Panc1 (cell line): ENCODE data around the gene ACACA. TPM values are rescaled to one million over a fixed set of nuclear protein-coding genes. Genes with fewer than 3 reads are reported as not detected.

ENCODE experiments used
- ATAC-seq: fragments of 200-7000 bp; cut with Tn5 transposase; 2 replicates; pipeline ENCODE4 v1.9.1; 2020; ENCODE audit warnings: mild to moderate bottlenecking, moderate library complexity
- BruUV-seq: library from RNA; stranded (reverse); fragments of 400-500 nt; replicated peaks from 2 replicates; lab custom pipeline; 2021; lab: Mats Ljungman, UMichigan
- CTCF ChIA-PET: fragments of 300-600 bp; sonication (Branson Sonifier 250); formaldehyde crosslinking; loops from one replicate; lab custom pipeline; 2022; ENCODE audit warnings: antibody characterized with exemption; lab: Charles Lee
- POLR2A ChIA-PET: fragments of 300-600 bp; sonication (Branson Sonifier 250); formaldehyde crosslinking; loops from one replicate; lab custom pipeline; 2022; ENCODE audit warnings: antibody characterized with exemption; lab: Charles Lee
- DNase-seq: peaks from one replicate; pipeline ENCODE4 v3.0.0-alpha.2; 2010; ENCODE audit warnings: low read depth, low spot score
- H3K27ac ChIP-seq: 2 replicates; pipeline ENCODE4 v1.5.1; 2011; ENCODE audit warnings: mild to moderate bottlenecking, low read length, inconsistent platforms
- H3K27me3 ChIP-seq: fragments of 200-500 bp; sonication (Bioruptor generic); 2 replicates; pipeline ENCODE4 v1.6.0; 2014; ENCODE audit warnings: low read length, inconsistent platforms; ENCODE audit not compliant: control insufficient read depth, insufficient read depth
- H3K36me3 ChIP-seq: fragments of 200-500 bp; sonication (Bioruptor generic); 2 replicates; pipeline ENCODE4 v1.5.1; 2014; ENCODE audit warnings: inconsistent platforms, mild to moderate bottlenecking, low read length, moderate library complexity; ENCODE audit not compliant: control insufficient read depth, insufficient read depth
- H3K4me1 ChIP-seq: 2 replicates; pipeline ENCODE4 v1.5.1; 2011; ENCODE audit warnings: inconsistent platforms, mild to moderate bottlenecking, low read length, moderate library complexity; ENCODE audit not compliant: control insufficient read depth, insufficient read depth
- H3K4me3 ChIP-seq, 2 experiments: 2 replicates each; pipeline ENCODE4 v1.5.1; 2011 to 2012; ENCODE audit warnings: low read depth in 2 of 2, low read length in 2 of 2, mild to moderate bottlenecking in 2 of 2, inconsistent platforms in 1 of 2, moderate library complexity in 1 of 2
- H3K9me3 ChIP-seq: fragments of 200-500 bp; sonication (Bioruptor generic); 2 replicates; pipeline ENCODE4 v1.5.1; 2014; ENCODE audit warnings: low read depth, mild to moderate bottlenecking, inconsistent platforms, low read length, moderate library complexity; ENCODE audit not compliant: control insufficient read depth, insufficient read depth
- POLR2AphosphoS5 ChIP-seq: IDR thresholded peaks from 2 replicates; pipeline ENCODE4 v1.6.1; 2012; ENCODE audit warnings: mild to moderate bottlenecking, low read depth, low read length, moderate library complexity
- SIN3A ChIP-seq: IDR thresholded peaks from 2 replicates; pipeline ENCODE4 v1.6.1; 2012; ENCODE audit warnings: low read depth, mild to moderate bottlenecking, low read length, moderate library complexity, borderline replicate concordance; ENCODE audit not compliant: insufficient read depth
- TCF7L2 ChIP-seq: IDR thresholded peaks from 2 replicates; pipeline ENCODE4 v1.6.1; 2011; ENCODE audit warnings: mild to moderate bottlenecking, low read depth, low read length, inconsistent platforms
- in situ Hi-C: cut with HindIII; loops from 2 replicates; pipeline ENCODE4 v1.10.0; 2016; ENCODE audit warnings: low sequenced_read_pairs, low pct_unique_long_range_greater_than_20kb
- intact Hi-C: fragments of 100-400 bp; cut with micrococcal nuclease; formaldehyde crosslinking; loops from one replicate; pipeline ENCODE4 v1.10.0; 2022; ENCODE audit not compliant: unreplicated experiment
- total RNA-seq: library from RNA; stranded (reverse); gene quantifications from one replicate; pipeline ENCODE4 v1.2.1, GENCODE V29; 2021; ENCODE audit not compliant: unreplicated experiment
- TF ChIP-seq, protein P1 (sequence below), 2 experiments: IDR thresholded peaks; 2 replicates each; pipeline ENCODE4 v1.6.1; 2011 to 2012; ENCODE audit warnings: low read depth in 2 of 2, control low read depth in 1 of 2, low read length in 1 of 2, mild to moderate bottlenecking in 1 of 2, moderate library complexity in 1 of 2; ENCODE audit not compliant: insufficient read depth in 1 of 2
- TF ChIP-seq, protein P2 (sequence below): fragments of 450-650 bp; IDR thresholded peaks from 2 replicates; pipeline ENCODE4 v1.5.1; 2017; ENCODE audit warnings: mild to moderate bottlenecking

ACACA gene
- total RNA-seq, 1 experiment from 2014 or later, result 131 TPM

DNA sequence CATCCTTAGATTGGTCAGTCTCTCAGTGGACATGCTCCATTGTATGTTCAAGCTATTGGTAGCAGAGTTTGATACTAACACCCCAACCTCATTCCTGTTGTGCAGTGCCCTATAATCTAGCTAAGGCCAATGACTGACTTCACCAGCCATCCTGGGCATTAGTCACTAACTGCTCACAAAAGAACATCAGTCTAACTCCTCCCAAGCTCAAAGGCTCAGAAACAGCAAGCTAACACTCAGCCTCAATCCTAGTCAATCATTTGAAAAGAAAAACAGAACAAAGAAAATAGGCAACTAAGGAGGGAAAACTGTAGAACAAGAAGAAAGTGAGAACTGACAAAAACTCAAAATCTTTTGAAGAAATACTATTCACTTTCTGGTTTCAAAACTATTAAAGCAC is 229.9 kb downstream of the ACACA start:
- no peaks in the 10 kb centered on the region for H3K9me3 ChIP-seq
- TF ChIP-seq POLR2AphosphoS5, result no peak
- TF ChIP-seq SIN3A, result no peak
- TF ChIP-seq, protein P1, sequence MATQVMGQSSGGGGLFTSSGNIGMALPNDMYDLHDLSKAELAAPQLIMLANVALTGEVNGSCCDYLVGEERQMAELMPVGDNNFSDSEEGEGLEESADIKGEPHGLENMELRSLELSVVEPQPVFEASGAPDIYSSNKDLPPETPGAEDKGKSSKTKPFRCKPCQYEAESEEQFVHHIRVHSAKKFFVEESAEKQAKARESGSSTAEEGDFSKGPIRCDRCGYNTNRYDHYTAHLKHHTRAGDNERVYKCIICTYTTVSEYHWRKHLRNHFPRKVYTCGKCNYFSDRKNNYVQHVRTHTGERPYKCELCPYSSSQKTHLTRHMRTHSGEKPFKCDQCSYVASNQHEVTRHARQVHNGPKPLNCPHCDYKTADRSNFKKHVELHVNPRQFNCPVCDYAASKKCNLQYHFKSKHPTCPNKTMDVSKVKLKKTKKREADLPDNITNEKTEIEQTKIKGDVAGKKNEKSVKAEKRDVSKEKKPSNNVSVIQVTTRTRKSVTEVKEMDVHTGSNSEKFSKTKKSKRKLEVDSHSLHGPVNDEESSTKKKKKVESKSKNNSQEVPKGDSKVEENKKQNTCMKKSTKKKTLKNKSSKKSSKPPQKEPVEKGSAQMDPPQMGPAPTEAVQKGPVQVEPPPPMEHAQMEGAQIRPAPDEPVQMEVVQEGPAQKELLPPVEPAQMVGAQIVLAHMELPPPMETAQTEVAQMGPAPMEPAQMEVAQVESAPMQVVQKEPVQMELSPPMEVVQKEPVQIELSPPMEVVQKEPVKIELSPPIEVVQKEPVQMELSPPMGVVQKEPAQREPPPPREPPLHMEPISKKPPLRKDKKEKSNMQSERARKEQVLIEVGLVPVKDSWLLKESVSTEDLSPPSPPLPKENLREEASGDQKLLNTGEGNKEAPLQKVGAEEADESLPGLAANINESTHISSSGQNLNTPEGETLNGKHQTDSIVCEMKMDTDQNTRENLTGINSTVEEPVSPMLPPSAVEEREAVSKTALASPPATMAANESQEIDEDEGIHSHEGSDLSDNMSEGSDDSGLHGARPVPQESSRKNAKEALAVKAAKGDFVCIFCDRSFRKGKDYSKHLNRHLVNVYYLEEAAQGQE (IDR thresholded peaks at IDR 0.05; ENCODE audit: insufficient read depth in 1 of 2, low read depth in 2 of 2, low read length in 1 of 2), result no peak
- TF ChIP-seq, protein P2, sequence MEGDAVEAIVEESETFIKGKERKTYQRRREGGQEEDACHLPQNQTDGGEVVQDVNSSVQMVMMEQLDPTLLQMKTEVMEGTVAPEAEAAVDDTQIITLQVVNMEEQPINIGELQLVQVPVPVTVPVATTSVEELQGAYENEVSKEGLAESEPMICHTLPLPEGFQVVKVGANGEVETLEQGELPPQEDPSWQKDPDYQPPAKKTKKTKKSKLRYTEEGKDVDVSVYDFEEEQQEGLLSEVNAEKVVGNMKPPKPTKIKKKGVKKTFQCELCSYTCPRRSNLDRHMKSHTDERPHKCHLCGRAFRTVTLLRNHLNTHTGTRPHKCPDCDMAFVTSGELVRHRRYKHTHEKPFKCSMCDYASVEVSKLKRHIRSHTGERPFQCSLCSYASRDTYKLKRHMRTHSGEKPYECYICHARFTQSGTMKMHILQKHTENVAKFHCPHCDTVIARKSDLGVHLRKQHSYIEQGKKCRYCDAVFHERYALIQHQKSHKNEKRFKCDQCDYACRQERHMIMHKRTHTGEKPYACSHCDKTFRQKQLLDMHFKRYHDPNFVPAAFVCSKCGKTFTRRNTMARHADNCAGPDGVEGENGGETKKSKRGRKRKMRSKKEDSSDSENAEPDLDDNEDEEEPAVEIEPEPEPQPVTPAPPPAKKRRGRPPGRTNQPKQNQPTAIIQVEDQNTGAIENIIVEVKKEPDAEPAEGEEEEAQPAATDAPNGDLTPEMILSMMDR, result no peak
- TF ChIP-seq TCF7L2, result no peak
- ATAC-seq (no peak), DNase-seq (no peak)
- H3K4me1 ChIP-seq, result no peaks in the 10 kb centered on the region
- no peaks in the 10 kb centered on the region for H3K27me3 ChIP-seq
- in situ Hi-C loops (no loop called here), intact Hi-C loops (no loop called here)
- peaks cover 15% of the 10 kb centered on the region; the same call in 1 of the 2 replicates for H3K36me3 ChIP-seq
- ChIA-PET POLR2A (no interaction called here), CTCF (no interaction called here)
- H3K27ac ChIP-seq, result no peak overlapping the region
- H3K4me3 ChIP-seq, result no peak overlapping the region
- no TSS peak for BruUV-seq

DNA sequence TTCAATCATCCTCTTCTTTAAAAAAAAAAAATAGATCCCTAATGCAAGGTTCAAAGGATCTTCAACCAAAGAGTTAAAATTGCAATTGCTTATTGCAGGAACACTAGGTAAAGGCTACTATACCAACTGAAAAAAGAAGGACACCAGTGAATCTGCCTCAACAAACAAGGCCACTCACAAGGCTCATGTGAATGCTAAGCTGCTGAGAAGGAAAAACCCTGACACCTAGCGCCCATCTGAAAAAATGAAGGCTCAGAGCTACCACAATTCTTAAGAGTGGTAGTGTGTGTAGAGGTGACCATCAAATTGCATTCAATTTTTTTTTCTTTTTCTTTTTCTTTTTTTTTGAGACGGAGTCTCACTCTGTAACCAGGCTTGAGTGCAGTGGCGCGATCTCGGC is 232.4 kb downstream of the ACACA start:
- POLR2A ChIA-PET, result no interaction called here
- H3K9me3 ChIP-seq, result no peaks in the 10 kb centered on the region
- H3K36me3 ChIP-seq, result peaks cover 10% of the 10 kb centered on the region; the same call in 1 of the 2 replicates
- ATAC-seq, result no peak
- TF ChIP-seq SIN3A (no peak), TCF7L2 (no peak), POLR2AphosphoS5 (no peak)
- TF ChIP-seq, protein P1 (IDR thresholded peaks at IDR 0.05; ENCODE audit: insufficient read depth in 1 of 2, low read depth in 2 of 2, low read length in 1 of 2), result no peak
- TF ChIP-seq, protein P2, result peak; percentile 37; the same call in 1 of the 2 replicates
- H3K4me3 ChIP-seq, result no peak overlapping the region
- H3K27me3 ChIP-seq, result no peaks in the 10 kb centered on the region
- intact Hi-C loops, result no loop called here
- in situ Hi-C loops, result no loop called here
- H3K4me1 ChIP-seq, result no peaks in the 10 kb centered on the region
- no peak overlapping the region for H3K27ac ChIP-seq
- CTCF ChIA-PET, result interaction anchor here (0.7 to 0.8 kb wide), 3 partner anchors 11 to 512 kb away, joined by 3 to 4 read pairs (median 3); no protein-coding TSS in a partner anchor
- no TSS peak for BruUV-seq
- no peak for DNase-seq
